ENCODE results near the gene MAPKAP1. TPM values are rescaled to one million over a fixed set of nuclear protein-coding genes. Genes with fewer than 3 reads are reported as not detected.

The MAPKAP1 gene
- total and polyA plus RNA-seq, 2 of the 13 experiments (the other 11 are each of a cell fraction or from before 2014, with no cell fraction given): 45.0 to 64.3 TPM

- 33% methylated on average over 9 of the region's 21 CpGs for WGBS (ENCODE audit: low lambda C conversion rate)
- no peak overlapping the region for H3K27ac ChIP-seq (ENCODE audit: extremely low read length, insufficient read depth, low read length)
- CTCF ChIA-PET (ENCODE audit: low intra/inter-chr PET ratio, low total read pairs): no interaction called here
Observed at GRCh38 chr9:125430161-125431011, 276.6 kb downstream of the MAPKAP1 start.

More at GRCh38 chr9:125430161-125431011, 276.6 kb downstream of the MAPKAP1 start:
- Histone ChIP-seq H3K4me1 (ENCODE audit: insufficient read depth, low read length) (peaks cover 42% of the 10 kb centered on the region), H3K4me2 (ENCODE audit: low read depth, low read length) (peak overlapping the region; percentile 31), H3K9me3 (ENCODE audit: low read length) (no peaks in the 10 kb centered on the region), H3K9ac (ENCODE audit: insufficient read depth, low read depth, low read length) (no peak overlapping the region), H3K4me3 (replicated peaks in 1 of 3; ENCODE audit: insufficient read depth in 1 of 3, low read depth in 2 of 3, low read length in 3 of 3) (peak overlapping the region in 1 of 3 experiments; percentile 22; a peak in 1 of 6 replicates), H3K27me3 (ENCODE audit: control insufficient read depth in 1 of 2, insufficient read depth in 2 of 2, low read length in 2 of 2) (peaks cover 0 to 8% of the 10 kb centered on the region in 2 experiments; a peak in 1 of 5 replicates), H4K20me1 (ENCODE audit: insufficient read depth, low read length) (no peaks in the 10 kb centered on the region), H2AFZ (ENCODE audit: low read length) (no peak overlapping the region), H3K36me3 (replicated peaks in 1 of 2; ENCODE audit: control insufficient read depth in 1 of 2, insufficient read depth in 2 of 2, low read length in 2 of 2) (no peaks in the 10 kb centered on the region), H3K79me2 (ENCODE audit: insufficient read depth, low read length) (no peaks in the 10 kb centered on the region)
- TF ChIP-seq CAMTA2 (CRISPR knock-in tag; IDR thresholded peaks at IDR 0.05; ENCODE audit: borderline replicate concordance) (no peak), NFE2L1 (CRISPR knock-in tag; IDR thresholded peaks at IDR 0.05; ENCODE audit: borderline replicate concordance) (no peak), ZNF234 (CRISPR knock-in tag; conservative IDR thresholded peaks at IDR 0.05) (no peak), BCLAF1 (IDR thresholded peaks at IDR 0.05) (no peak), ZNF354B (CRISPR knock-in tag; IDR thresholded peaks at IDR 0.05) (no peak), ELF4 (CRISPR knock-in tag; IDR thresholded peaks at IDR 0.05; ENCODE audit: borderline replicate concordance) (no peak), ZNF431 (CRISPR knock-in tag; IDR thresholded peaks at IDR 0.05; ENCODE audit: borderline replicate concordance, low read depth) (no peak), MTERF4 (CRISPR knock-in tag; IDR thresholded peaks at IDR 0.05) (no peak), ZNF383 (CRISPR knock-in tag; IDR thresholded peaks at IDR 0.05; ENCODE audit: borderline replicate concordance) (no peak), PRDM4 (CRISPR knock-in tag; IDR thresholded peaks at IDR 0.05; ENCODE audit: borderline replicate concordance) (no peak), SMARCC2 (IDR thresholded peaks at IDR 0.05) (no peak), SOX13 (IDR thresholded peaks at IDR 0.05) (no peak), SOX13 (CRISPR knock-in tag; conservative IDR thresholded peaks at IDR 0.05 in 1 of 2, IDR thresholded peaks at IDR 0.05 in 1 of 2) (no peak), SRSF9 (IDR thresholded peaks at IDR 0.05; ENCODE audit: borderline replicate concordance, insufficient read depth, low read depth, low read length, poor library complexity, severe bottlenecking) (no peak)
- intact Hi-C loops (cut with micrococcal nuclease; ENCODE audit: unreplicated experiment) (loop anchor here (5.0 kb wide), 1 partner anchor 127 kb away; no protein-coding TSS in a partner anchor), in situ Hi-C loops (cut with HindIII; ENCODE audit: extremely low pct_ligation_motif_present, low pct_unique_long_range_greater_than_20kb) (no loop called here)
- FAIRE-seq: no peak
- peak; percentile 43 for ATAC-seq
- BruUV-seq (replicated peaks): no TSS peak
- POLR2A ChIA-PET: no interaction called here
- no peak for DNase-seq (ENCODE audit: low spot score)

All from HepG2 (cell line).